GM19455 (cell line): ENCODE results near the gene LNX2.

Experiments
- ATAC-seq: cut with Tn5 transposase; IDR thresholded peaks from one replicate; pipeline ENCODE4 v1.9.1; 2021; ENCODE audit not compliant: unreplicated experiment

Gene LNX2

GRCh38 chr13:27617881-27618321, 2.4 kb downstream of the LNX2 start:
- ATAC-seq, result no peak

GRCh38 chr13:27613628-27614027, 6.7 kb downstream of the LNX2 start:
- ATAC-seq, result no peak

- ATAC-seq, result no peak
These were observed 13.2 kb downstream of the LNX2 start for GRCh38 chr13:27607125-27607524.

- no peak for ATAC-seq
These were observed 14.6 kb downstream of the LNX2 start for GRCh38 chr13:27605610-27606200.

GRCh38 chr13:27605099-27605498, 15.2 kb downstream of the LNX2 start:
- ATAC-seq, result no peak

GRCh38 chr13:27601803-27602202, 18.5 kb downstream of the LNX2 start:
- ATAC-seq, result no peak

GRCh38 chr13:27601208-27601607, 19.1 kb downstream of the LNX2 start:
- no peak for ATAC-seq

GRCh38 chr13:27600711-27601110, 19.6 kb downstream of the LNX2 start:
- no peak for ATAC-seq

GRCh38 chr13:27599845-27600553, 20.3 kb downstream of the LNX2 start:
- ATAC-seq, result no peak

- no peak for ATAC-seq
These were observed 21.2 kb downstream of the LNX2 start for GRCh38 chr13:27599096-27599495.

- ATAC-seq, result no peak
These were observed 25.1 kb downstream of the LNX2 start for GRCh38 chr13:27595055-27595811.

- ATAC-seq, result no peak
These were observed 27.1 kb downstream of the LNX2 start for GRCh38 chr13:27593267-27593666.

- no peak for ATAC-seq
These were observed 27.5 kb downstream of the LNX2 start for GRCh38 chr13:27592865-27593264.

GRCh38 chr13:27588405-27588804, 31.9 kb downstream of the LNX2 start:
- ATAC-seq, result no peak

GRCh38 chr13:27587095-27587746, 33.1 kb downstream of the LNX2 start:
- no peak for ATAC-seq

GRCh38 chr13:27583645-27584044, 36.7 kb downstream of the LNX2 start:
- ATAC-seq, result no peak

GRCh38 chr13:27578121-27579030, 42.0 kb downstream of the LNX2 start:
- no peak for ATAC-seq

- no peak for ATAC-seq
These were observed 45.7 kb downstream of the LNX2 start for GRCh38 chr13:27574661-27575060.

GRCh38 chr13:27573265-27573664, 47.1 kb downstream of the LNX2 start:
- ATAC-seq, result no peak

GRCh38 chr13:27572234-27572901, 48.0 kb downstream of the LNX2 start:
- ATAC-seq, result no peak
